GM12801 (cell line): ENCODE results near the gene CCP110.

Experiments
- TF ChIP-seq, protein P1 (sequence below): IDR thresholded peaks from one replicate; pipeline ENCODE4 v1.5.1; 2011; ENCODE audit warnings: control low read depth; ENCODE audit not compliant: insufficient read length; ENCODE audit errors: extremely low read depth

Gene CCP110

DNA sequence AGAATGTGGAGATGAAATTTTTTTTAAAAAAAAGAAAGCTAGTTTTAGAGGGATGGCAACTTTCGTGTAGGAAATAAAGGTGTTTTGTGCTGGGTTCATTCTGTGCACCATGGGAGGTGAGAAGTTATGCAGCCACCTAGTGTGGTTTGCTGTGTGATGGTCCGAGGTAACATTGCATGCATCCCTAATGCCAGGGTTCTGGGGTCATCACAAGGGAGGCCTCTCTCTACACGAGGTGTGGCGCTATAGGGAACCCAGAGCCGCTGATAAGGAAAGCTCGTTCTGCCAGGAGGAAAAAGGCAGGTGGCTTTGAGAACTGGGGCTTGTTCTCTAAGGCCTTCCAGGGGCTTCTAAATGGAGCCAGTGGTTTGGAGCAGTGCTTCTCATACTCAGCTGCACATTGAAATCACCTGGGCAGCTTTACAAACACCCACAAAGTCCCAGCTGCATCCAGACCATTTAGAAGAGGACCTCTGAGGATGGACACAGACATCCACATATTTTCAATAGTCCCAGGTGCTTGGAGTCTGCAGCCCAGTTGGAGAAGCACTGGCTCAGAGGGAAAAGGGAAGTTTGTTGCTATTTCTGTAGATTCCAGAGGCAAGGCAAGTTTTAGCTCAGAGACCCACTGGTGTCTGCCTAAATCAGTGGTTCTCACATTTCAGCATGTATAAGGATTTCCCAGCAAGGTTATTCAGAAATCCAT is 75.2 kb downstream of the CCP110 start:
- TF ChIP-seq, protein P1, sequence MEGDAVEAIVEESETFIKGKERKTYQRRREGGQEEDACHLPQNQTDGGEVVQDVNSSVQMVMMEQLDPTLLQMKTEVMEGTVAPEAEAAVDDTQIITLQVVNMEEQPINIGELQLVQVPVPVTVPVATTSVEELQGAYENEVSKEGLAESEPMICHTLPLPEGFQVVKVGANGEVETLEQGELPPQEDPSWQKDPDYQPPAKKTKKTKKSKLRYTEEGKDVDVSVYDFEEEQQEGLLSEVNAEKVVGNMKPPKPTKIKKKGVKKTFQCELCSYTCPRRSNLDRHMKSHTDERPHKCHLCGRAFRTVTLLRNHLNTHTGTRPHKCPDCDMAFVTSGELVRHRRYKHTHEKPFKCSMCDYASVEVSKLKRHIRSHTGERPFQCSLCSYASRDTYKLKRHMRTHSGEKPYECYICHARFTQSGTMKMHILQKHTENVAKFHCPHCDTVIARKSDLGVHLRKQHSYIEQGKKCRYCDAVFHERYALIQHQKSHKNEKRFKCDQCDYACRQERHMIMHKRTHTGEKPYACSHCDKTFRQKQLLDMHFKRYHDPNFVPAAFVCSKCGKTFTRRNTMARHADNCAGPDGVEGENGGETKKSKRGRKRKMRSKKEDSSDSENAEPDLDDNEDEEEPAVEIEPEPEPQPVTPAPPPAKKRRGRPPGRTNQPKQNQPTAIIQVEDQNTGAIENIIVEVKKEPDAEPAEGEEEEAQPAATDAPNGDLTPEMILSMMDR, result no peak

DNA sequence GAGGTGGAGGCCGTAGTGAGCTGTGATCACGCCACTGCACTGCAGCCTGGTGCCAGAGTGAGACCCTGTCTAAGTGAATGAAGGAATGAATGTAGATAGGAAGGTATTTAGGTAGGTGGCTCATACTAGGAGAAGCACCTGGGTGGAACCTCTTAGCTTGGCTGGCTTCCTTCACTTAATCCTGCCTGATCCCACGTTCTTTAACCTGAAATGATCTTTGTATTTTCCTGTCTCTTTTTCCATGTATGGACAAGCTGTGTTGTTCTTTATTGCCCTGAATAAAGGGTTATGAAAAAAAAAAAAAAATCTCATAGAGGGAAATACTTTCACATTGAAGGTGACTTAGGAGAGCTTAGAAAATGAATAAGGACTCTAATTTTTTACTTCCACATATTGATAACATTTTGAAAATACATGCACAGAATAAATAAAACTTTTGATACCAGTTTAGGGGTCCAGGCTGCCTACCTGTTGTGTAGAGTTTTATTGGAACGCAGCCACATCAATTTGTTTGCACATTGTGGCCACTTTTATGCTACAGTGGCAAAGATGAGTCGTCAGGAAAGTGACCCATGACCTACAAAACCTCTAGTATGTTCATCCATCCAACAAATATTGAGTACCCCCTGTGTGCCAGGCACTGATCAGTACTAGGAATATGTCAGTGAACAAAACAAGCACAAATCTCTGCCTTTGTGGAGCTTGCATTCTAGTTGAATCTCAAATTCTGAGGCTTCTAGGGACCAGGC is 76.4 kb downstream of the CCP110 start:
- TF ChIP-seq, protein P1, result no peak

DNA sequence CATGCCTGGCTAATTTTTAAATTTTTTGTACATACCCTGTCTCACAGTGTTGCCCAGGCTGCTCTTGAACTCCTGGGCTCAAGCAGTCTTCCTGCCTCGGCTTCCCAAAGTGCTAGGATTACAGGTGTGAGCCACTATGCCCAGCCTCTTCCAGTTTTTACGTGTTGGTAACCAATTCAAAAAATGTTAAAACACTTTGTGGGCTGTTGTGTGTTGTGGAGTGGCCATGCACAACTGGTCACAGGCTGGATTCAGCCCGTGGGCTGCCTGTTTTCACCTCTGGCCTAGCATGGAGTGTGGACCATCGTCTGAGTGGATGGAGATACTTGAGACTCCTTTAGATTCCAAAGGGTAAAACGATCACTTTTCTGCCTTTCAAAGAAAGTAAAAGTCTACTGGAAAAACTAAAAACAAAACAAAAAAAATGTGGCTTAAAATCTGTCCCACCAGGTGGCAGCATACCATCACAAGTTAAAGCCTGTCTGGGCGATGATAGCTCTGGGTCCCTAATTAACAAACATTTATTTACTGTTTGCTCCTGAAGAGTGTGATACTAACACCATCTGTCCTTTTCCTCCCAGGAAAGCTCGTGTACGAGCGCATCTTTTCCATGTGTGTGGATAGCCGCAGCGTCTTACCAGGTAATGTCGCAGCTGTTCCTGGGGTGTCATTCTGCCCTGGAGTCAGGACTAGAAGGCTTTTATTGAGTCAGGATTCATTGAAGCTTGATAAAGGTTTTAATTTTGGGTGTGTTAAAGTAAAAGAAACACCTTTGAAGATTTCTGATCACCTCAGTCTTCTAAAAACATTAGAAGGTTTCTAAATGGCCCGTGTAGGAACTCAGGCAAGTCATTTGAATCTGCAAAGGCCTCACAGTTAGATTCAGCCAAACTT is 77.6 kb downstream of the CCP110 start:
- TF ChIP-seq, protein P1, result no peak
